Left cardiac atrium (tissue), 4 donors: ENCODE results near the gene CRLF1. TPM values are rescaled to one million over a fixed set of nuclear protein-coding genes. Genes with fewer than 3 reads are reported as not detected.

Experiments used
- ATAC-seq, 2 donors: fragments of 200-7000 bp; cut with Tn5 transposase; one replicate each; pipeline ENCODE4 v1.9.1; 2020; ENCODE audit warnings: mild to moderate bottlenecking in 2 of 2, moderate library complexity in 2 of 2
- DNase-seq: peaks from one replicate; pipeline ENCODE4 v3.0.0-alpha.2; 2020
- intact Hi-C, 2 donors: fragments of 100-400 bp; cut with DNase I; formaldehyde crosslinking; loops; one replicate each; pipeline versions ENCODE4 v1.14.1 to v1.15.1; 2022 to 2023
- total RNA-seq, 2 donors: library from RNA; stranded (reverse); fragmentation: NEBNext Ultra II Directional; extraction: Animal tissue kit (Norgen Biotek cat#: 25700); gene quantifications; one replicate each; pipeline ENCODE4 v1.2.1, GENCODE V29; 2021
- donor health status: DM: no; HTN: yes; CAD: no.
- donor health status: DM: no; HTN: yes; CAD: no; lungs with severe emphysema.
- donor health status: DM: yes; HTN: yes; CAD: no.
- donor health status: Dilated cardiomyopathy.

CRLF1 gene
- total RNA-seq, 2 donors from 2014 or later, result 26.8 to 66.7 TPM

DNA sequence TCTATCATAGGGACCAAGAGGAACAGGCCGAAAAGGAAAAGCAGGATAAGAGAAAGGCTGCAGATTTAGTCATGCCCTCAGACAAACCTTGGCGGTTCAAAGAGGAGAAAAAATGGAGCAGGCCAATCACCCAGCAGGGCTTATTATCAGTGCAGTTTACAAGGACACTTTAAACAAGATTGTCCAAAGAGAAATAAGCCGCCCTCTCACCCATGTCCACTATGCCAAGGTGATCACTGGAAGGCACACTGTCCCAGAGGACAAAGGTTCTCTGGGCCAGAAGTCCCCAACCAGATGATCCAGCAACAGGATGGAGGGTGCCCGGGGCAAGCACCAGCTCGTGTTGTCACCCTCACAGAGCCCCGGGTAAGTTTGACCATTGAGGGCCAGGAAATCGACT, 26.3 kb downstream of the CRLF1 start:
- intact Hi-C loops, result no loop called here
- DNase-seq, result no peak
- no peak for ATAC-seq

DNA sequence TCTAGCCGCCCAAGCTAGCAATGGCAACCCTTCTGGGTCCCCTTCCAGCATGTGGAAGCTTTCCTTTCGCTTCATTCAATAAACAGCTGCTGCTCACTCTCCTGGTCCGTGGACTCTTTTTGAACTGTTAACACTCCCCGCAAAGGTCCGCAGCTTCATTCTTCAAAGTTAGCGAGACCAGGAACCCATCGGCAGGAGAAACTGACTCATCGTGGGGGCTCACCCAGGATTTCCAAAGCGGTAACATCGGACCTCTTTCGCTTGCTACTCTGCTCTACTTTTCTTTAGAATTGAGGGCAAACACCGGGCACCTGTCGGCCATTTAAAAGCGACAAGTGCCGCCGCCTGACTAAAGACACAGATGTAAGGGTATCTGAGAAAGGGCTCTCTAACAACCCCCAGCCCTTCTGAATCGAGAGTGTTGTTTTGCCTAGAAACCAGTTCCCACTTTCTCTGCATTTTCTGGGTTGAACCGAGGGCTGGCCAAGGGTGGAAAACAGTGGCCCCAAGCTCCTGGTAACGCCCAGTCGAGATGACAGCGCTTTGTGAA, 29.2 kb downstream of the CRLF1 start:
- intact Hi-C loops, result no loop called here
- DNase-seq (no peak), ATAC-seq (no peak)

DNA sequence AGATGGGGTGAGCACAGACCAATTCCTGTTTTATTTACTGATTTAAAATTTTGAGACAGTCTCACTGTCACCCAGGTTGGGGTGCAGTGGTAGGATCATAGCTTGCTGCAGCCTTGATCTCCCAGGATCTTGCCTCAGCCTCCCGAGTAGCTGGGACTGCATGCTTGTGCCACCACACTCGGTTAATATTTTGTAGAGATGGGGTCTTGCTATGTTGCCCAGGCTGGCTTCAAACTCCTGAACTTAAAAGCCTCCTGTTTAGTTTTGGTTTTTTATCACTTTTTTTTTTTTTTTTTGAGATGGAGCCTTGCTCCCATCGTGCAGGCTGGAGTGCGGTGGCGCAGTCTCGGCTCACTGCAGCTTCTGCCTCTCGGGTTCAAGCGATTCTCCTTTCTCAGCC, 30.2 kb downstream of the CRLF1 start:
- no peak for ATAC-seq
- DNase-seq, result no peak
- intact Hi-C loops, result no loop called here

DNA sequence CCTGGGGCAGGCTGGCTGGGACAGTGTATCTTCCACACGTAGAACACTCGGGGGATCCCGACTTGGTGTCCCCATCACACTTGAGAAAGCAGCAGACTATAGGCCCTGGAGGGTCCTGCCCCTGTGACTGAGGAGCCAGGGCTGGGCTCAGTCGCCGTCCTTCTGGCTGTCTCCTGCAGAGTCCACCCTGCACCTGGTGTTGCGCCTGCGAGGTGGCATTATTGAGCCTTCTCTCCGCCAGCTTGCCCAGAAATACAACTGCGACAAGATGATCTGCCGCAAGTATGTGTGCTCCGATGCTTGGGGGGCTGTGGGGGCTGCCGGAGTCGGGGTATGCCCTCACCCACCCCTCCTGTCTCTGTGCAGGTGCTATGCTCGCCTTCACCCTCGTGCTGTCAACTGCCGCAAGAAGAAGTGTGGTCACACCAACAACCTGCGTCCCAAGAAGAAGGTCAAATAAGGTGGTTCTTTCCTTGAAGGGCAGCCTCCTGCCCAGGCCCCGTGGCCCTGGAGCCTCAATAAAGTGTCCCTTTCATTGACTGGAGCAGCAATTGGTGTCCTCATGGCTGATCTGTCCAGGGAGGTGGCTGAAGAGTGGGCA, 31.8 kb downstream of the CRLF1 start:
- ATAC-seq (no peak), DNase-seq (no peak)
- intact Hi-C loops, result loop anchor here in 1 of 2 donors (5.0 kb wide), 1 partner anchor 117 kb away; no protein-coding TSS in a partner anchor

DNA sequence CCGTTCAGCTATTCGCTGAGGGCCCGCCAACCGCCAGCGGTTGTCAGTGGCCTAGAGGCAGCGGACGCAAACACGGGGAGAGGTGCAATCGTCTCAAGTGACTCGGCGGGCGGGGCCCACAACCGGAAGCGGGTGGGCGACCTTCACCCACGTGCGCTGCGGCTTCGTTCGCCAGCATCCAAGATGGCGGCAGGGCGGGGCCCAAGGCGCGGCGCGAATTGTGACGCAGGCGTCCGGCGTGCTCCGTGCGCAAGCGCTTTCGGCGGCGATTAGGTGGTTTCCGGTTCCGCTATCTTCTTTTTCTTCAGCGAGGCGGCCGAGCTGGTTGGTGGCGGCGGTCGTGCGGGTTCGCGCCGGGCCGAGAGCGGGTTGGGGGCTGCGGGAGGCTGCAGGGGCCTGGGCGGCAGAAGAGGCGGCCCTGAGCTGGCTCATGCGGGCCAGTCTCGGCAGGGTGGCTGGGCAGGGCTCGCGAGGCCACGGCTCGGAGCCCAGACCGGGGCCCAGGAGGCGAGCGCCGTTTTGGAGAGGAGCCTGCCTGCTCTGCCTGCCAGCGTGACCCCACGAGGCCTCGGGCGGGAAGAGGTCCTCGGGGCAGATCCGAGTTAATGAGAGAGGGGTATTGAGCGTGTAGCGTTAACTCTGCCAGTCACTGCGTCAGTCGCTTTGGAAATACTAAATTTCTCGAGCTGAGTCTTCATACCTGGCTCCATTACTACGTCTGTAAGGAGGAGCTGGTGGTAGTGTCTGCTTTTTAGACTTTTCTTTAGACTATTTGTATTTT, 34.8 kb downstream of the CRLF1 start, which contains the start of gene UBA52:
Gene UBA52 (plus strand): TSS at position 294 of the 781 bp plus-strand sequence. CDS start 1,444 bp downstream, outside the sequence.
- intact Hi-C loops, result loop anchor here in 1 of 2 donors (5.0 kb wide), 1 partner anchor 114 kb away; no protein-coding TSS in a partner anchor
- DNase-seq (peak; percentile 98), ATAC-seq (peak; percentile 96 to 99)

DNA sequence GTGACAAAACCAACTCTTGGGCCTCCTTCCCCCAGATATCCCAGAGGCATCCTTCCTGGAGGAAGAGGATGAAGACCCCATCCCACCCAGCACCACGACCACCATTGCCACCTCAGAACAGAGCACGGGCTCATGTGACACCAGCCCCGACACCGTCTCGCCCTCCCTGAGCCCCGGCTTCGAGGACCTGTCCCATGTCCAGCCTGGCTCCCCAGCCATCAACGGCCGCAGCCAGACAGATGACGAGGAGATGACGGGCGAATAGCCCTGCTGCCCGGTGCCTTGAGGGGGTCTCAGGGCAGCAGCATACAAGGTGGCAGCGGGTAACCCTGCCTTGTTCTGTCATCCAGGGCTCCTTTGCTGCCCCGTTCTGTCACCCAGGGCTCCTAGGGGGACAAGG, 38.2 kb downstream of the CRLF1 start:
- ATAC-seq (no peak), DNase-seq (no peak)
- intact Hi-C loops, result loop anchor here in 1 of 2 donors (10.0 kb wide), 1 partner anchor 104 kb away; no protein-coding TSS in a partner anchor

DNA sequence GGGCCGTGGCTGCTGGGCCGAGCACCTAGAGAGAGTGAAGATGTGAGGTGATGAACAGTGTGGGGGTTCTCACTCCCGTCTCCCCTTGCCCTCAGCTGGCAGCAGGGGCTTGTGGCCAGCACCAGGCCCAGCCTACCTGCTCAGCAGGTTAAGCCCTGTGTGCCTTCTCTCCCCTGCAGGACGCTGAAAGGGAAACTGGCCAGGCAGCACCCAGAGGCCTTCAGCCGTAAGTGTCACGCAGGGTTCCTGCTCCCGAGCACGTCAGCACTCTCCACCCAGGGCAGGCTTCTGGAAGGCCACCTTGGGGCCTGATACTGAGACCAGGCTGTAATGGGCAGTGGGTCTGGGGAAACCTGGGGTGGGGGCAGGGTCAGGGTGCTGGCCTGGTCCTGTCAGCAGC, 39.6 kb downstream of the CRLF1 start:
- intact Hi-C loops, result loop anchor here in 1 of 2 donors (10.0 kb wide), 1 partner anchor 102 kb away; no protein-coding TSS in a partner anchor
- no peak for DNase-seq
- no peak for ATAC-seq

DNA sequence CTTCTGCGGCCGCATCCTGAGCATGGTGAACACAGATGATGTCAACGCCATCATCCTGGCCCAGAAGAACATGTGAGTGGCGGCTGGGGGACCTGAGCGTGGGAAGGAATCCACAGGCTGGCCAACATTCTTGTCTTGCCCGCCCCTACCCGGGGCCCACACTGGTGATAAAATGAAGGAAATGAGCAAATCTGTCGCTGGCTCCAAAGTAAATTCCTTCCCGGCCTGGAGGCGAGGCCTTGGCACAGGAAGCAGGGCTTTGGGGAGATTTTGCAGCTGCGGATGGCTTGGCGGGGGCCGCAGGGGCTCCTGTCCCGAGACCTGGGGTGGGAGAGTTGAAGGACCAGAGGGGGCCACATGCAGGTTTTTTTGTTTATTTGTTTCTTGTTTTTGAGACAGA, 44.5 kb downstream of the CRLF1 start:
- intact Hi-C loops, result loop anchor here in 1 of 2 donors (10.0 kb wide), 1 partner anchor 97 kb away; no protein-coding TSS in a partner anchor
- peak; percentile 83 for DNase-seq

DNA sequence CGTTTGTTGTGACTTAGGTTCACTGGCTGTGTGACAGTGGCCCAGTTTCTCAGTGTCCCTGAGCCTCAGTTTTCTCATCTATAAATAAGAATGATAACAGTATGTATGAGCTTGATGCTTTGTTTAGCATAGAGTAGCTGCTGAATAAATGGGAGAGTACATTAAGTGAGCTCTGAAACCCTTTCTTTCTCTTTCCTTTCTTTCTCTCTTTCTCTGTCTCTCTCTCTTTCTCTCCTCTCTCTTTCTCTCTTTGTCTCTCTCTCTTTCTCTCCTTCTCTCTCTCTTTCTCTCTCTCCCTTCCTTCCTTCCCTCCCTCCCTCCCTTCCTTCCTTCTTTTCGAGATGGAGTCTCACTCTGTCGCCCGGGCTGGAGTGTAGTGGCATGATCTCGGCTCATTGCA, 46.9 kb downstream of the CRLF1 start:
- DNase-seq, result no peak
- ATAC-seq, result no peak
- intact Hi-C loops, result loop anchor here in 1 of 2 donors (10.0 kb wide), 1 partner anchor 95 kb away; no protein-coding TSS in a partner anchor

More for the DNA sequence above, 44.5 kb downstream of the CRLF1 start:
- peak; percentile 28 to 33 for ATAC-seq

DNA sequence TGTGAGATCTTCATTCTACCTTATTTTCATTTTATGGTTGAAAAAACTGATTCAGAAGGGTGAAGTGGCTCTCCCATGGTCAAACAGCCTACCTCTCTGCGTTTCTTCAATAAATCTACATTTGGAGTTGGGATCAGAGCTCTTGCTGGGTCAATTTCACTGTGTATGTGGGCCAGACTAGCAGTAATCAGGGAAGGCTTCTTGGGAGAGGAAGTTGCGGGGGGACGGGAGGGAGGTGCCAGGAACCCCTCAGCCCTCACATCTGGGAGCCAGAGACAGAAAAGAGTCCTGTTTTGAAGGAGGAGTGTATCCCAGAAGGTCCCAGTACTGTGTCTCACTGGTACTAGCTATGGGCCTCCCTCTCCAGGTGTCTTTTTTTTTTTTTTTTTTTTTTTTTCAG, 48.0 kb downstream of the CRLF1 start:
- ATAC-seq (no peak), DNase-seq (no peak)
- intact Hi-C loops, result no loop called here

DNA sequence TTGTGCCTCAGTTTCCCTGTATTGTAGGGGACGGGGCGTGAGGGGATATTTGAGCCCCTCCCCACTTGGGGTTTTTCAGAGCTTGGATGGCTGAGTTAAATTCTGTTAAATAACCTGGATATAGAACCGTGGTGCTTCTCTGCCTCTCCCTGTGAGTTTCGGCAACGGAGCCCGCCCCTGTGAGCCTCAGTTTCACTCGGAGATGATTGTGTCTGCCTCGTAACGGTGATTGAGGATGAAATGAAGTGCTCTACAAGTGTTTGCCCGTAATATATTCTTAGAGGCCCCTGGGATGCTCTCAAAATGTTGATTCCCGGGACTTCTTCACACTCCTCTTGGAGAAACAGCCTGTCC, 48.4 kb downstream of the CRLF1 start:
- DNase-seq (no peak), ATAC-seq (peak in 1 of 2 donors; percentile 1)
- intact Hi-C loops, result no loop called here

DNA sequence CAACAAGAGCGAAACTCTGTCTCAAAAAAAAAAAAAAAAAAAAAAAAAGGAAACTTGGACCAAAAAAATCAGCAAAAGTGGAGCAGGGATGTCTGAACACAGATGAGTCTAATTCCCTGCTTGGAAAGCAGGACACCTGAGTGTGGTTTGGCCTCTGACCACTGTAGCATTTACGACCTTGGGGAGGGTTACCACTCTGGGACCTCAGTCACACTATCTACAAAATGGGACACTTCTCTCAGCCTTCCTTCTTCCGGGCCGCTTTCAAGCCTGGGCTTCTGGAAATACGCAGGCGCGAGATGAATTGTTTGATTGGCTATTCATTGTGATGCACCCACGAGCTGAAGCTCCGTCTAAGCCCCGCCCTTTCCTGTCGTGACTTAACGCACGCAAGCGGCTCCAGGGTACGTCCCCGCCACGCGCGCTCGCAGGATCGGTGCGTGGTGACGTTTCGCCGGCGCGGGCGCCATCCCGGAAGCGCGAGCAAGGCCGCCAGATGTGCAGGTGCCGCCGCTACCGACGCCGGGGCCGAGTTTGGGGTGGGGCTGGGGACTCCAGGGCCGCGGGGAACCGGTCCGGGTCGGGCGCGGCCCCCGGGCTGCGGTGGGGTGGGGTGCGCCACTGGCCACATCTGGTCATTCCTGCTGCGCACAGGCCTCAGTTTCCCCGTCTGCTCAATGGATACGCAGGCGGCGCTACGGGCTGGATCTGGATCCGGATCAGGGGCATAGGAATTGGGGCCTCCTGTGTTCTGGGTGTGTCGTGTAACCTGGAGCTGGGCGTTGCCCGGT, 49.0 kb downstream of the CRLF1 start, which contains the start of gene KXD1:
Gene KXD1 (plus strand): TSS at position 460 of the 791 bp plus-strand sequence. CDS start 4,187 bp downstream, outside the sequence.
- intact Hi-C loops, result no loop called here
- DNase-seq, result peak; percentile 99
- ATAC-seq, result peak; percentile 99

DNA sequence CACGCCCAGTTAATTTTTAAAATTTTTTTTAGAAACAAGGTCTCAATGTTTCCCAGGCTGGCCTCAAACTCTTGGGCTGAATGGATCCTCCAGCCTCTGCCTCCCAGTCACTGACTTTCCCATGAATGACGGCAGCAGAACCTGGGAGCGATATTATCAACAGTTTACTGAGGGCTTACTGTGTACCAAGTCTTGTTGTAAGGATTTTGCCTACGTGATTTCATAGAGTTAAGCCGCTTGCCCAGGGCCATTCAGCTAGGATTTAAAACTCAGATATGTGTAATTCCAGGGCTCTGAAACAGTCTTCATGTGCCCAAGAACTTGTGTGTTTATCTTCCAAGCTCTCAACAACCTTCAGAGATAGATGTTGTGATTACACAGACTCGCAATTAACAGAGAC, 55.0 kb downstream of the CRLF1 start:
- ATAC-seq, result no peak
- DNase-seq, result no peak
- intact Hi-C loops, result no loop called here

DNA sequence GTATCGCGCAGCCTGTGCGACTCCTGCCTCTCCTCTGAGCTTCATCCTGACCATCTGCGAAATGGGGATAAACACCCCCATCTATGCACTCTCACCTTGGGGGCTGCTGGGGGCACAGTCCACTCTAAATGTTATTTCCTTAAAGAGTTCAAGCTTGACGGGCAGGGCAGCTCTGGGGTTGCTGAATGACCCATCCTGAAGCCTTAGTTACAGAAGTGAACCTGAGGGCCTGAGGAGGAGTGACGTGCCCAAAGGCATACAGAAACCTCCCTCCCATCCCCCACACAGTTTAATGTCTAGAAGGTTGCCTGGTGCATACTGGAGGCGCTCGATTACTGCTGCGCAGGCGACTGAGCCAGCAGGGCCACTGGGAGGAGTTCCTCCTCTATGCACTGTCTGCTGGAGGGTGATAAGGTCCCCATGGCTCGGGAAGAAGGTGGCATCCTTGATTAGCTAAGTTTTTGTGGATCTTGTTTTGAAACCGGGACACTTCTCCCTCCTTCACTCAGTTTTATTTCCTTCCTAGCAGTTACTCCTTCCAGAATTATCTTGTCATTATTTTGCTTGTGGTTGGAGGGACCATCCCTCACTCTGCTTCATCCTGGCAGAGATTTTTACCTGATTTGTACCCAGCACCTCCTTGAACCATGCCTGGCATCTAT, 62.7 kb downstream of the CRLF1 start:
- intact Hi-C loops, result no loop called here
- no peak for DNase-seq

More for the DNA sequence above, 62.7 kb downstream of the CRLF1 start:
- peak; percentile 31 to 81 for ATAC-seq

Other genes starting within 250 kb of the CRLF1 start
- 1 to 10 TPM in 1 of 2 donors, under 1 TPM in 1; 0.50 to 1.5 TPM for gene GDF15, start 220.6 kb downstream of the CRLF1 start, total RNA-seq
- gene LRRC25, start 209.2 kb downstream of the CRLF1 start, total RNA-seq, result 1 to 10 TPM; 4.9 to 8.7 TPM
- 10 to 100 TPM; 37.4 to 49.3 TPM for gene SSBP4, start 187.4 kb downstream of the CRLF1 start, total RNA-seq
- gene ISYNA1, start 168.7 kb downstream of the CRLF1 start, total RNA-seq, result 10 to 100 TPM; 29.2 to 44.6 TPM
- gene ELL, start 84.7 kb downstream of the CRLF1 start, total RNA-seq, result 10 to 100 TPM; 10.8 to 18.7 TPM
- 100 to 1,000 TPM; 169 to 174 TPM for gene FKBP8, start 63.2 kb downstream of the CRLF1 start, total RNA-seq
- 10 to 100 TPM; 53.0 to 53.4 TPM for gene KXD1, start 48.9 kb downstream of the CRLF1 start, total RNA-seq
- gene UBA52, start 34.9 kb downstream of the CRLF1 start, total RNA-seq, result 100 to 1,000 TPM; 696 to 720 TPM
- 10 to 100 TPM; 65.3 to 76.0 TPM for gene REX1BD, start 18.0 kb downstream of the CRLF1 start, total RNA-seq
- 1 to 10 TPM; 1.9 to 3.3 TPM for gene TMEM59L, start 6.1 kb upstream of the CRLF1 start, total RNA-seq
- gene KLHL26, start 30.2 kb upstream of the CRLF1 start, total RNA-seq, result 10 to 100 TPM in 1 of 2 donors, 1 to 10 TPM in 1; 7.8 to 10.2 TPM
- gene CRTC1, start 76.9 kb upstream of the CRLF1 start, total RNA-seq, result 10 to 100 TPM; 10.5 to 11.1 TPM
- 1 to 10 TPM; 6.5 to 9.8 TPM for gene COMP, start 184.5 kb upstream of the CRLF1 start, total RNA-seq
- gene UPF1, start 225.2 kb upstream of the CRLF1 start, total RNA-seq, result 10 to 100 TPM; 33.9 to 41.1 TPM